Measurements from ENCODE around the gene CCSER2.
A peak's percentile ranks its signal among the peaks of the same experiment; 100 is the strongest.
"Not testable (repeated sequence)": the region's sequence is repeated elsewhere in the genome, so short reads cannot be mapped to it uniquely, and the experiment has no call there.

Gene CCSER2

GRCh38 chr10:84312816-84313215 is 15.6 kb upstream of the CCSER2 start:
- DNase-seq, result no peak

- no peak for DNase-seq
Observed at GRCh38 chr10:84314275-84314674, 14.1 kb upstream of the CCSER2 start.

GRCh38 chr10:84317174-84317573 is 11.2 kb upstream of the CCSER2 start:
- DNase-seq, result no peak

- DNase-seq, result no peak
Observed at GRCh38 chr10:84321902-84322301, 6.5 kb upstream of the CCSER2 start.

GRCh38 chr10:84323566-84323965 is 4.8 kb upstream of the CCSER2 start:
- not testable (repeated sequence) for DNase-seq

- not testable (repeated sequence) for DNase-seq
Observed at GRCh38 chr10:84326995-84327394, 1.4 kb upstream of the CCSER2 start.

- DNase-seq, result no peak
Observed at GRCh38 chr10:84329196-84329611, 815 bp downstream of the CCSER2 start.

- no peak for DNase-seq
Observed at GRCh38 chr10:84329986-84330651, 1.7 kb downstream of the CCSER2 start.

- DNase-seq, result no peak
Observed at GRCh38 chr10:84331091-84331490, 2.7 kb downstream of the CCSER2 start.

GRCh38 chr10:84333864-84334451 is 5.6 kb downstream of the CCSER2 start:
- DNase-seq, result peak; percentile 50

GRCh38 chr10:84334811-84335210 is 6.4 kb downstream of the CCSER2 start:
- no peak for DNase-seq

- no peak for DNase-seq
Observed at GRCh38 chr10:84335516-84335915, 7.1 kb downstream of the CCSER2 start.

GRCh38 chr10:84336406-84337090 is 8.2 kb downstream of the CCSER2 start:
- DNase-seq, result no peak

- no peak for DNase-seq
Observed at GRCh38 chr10:84337199-84337598, 8.8 kb downstream of the CCSER2 start.

- DNase-seq, result no peak
Observed at GRCh38 chr10:84339025-84339424, 10.6 kb downstream of the CCSER2 start.

- no peak for DNase-seq
Observed at GRCh38 chr10:84340187-84340586, 11.8 kb downstream of the CCSER2 start.

- DNase-seq, result no peak
Observed at GRCh38 chr10:84340632-84341537, 12.5 kb downstream of the CCSER2 start.

- DNase-seq, result no peak
Observed at GRCh38 chr10:84341538-84341856, 13.1 kb downstream of the CCSER2 start.

GRCh38 chr10:84341983-84342382 is 13.6 kb downstream of the CCSER2 start:
- no peak for DNase-seq

- no peak for DNase-seq
Observed at GRCh38 chr10:84342584-84342983, 14.2 kb downstream of the CCSER2 start.

GRCh38 chr10:84343831-84344230 is 15.4 kb downstream of the CCSER2 start:
- no peak for DNase-seq

GRCh38 chr10:84344526-84344925 is 16.1 kb downstream of the CCSER2 start:
- no peak for DNase-seq

GRCh38 chr10:84347575-84348002 is 19.2 kb downstream of the CCSER2 start:
- DNase-seq, result not testable (repeated sequence)

Data from T-helper 9 cell (primary cell).